Keratinocyte (primary cell): ENCODE measurements around the gene TMEM135.

Experiments
- CTCF ChIP-seq, 3 experiments: IDR thresholded peaks in 1 of 3; conservative IDR thresholded peaks in 1 of 3; optimal IDR thresholded peaks in 1 of 3; 2 replicates in 2 of 3; 3 replicates in 1 of 3; pipeline versions ENCODE3 to v1.5.1; 2011; ENCODE audit warnings: low read length in 3 of 3, mild to moderate bottlenecking in 3 of 3, moderate library complexity in 2 of 3, control low read depth in 1 of 3, inconsistent platforms in 1 of 3; ENCODE audit not compliant: insufficient read depth in 2 of 3; ENCODE audit errors: extremely low read depth in 1 of 3
- EZH2 ChIP-seq: IDR thresholded peaks from one replicate; pipeline ENCODE4 v1.6.1; 2012; ENCODE audit warnings: inconsistent platforms, mild to moderate bottlenecking, low read length, moderate library complexity

GRCh38 chr11:86999859-87000753 lies 37.6 kb upstream of the TMEM135 start:
- TF ChIP-seq CTCF (optimal IDR thresholded peaks at IDR 0.05 in 1 of 3, IDR thresholded peaks at IDR 0.05 in 1 of 3, conservative IDR thresholded peaks at IDR 0.05 in 1 of 3; ENCODE audit: extremely low read depth in 1 of 3, insufficient read depth in 2 of 3, low read length in 3 of 3) (no peak), EZH2 (no peak)
